DMS53 treated with DMSO at 0.1 percent for 48 hours (cell line): ENCODE measurements around the gene SAMD3.
"Not testable (repeated sequence)": the region's sequence is repeated elsewhere in the genome, so short reads cannot be mapped to it uniquely, and the experiment has no call there.

ENCODE experiments used
- DNase-seq: peaks from one replicate; lab custom pipeline; 2025; ENCODE audit not compliant: unreplicated experiment; lab: John Stamatoyannopoulos, UW

The SAMD3 gene

GRCh38 chr6:130222775-130223174 is at the start of gene SAMD3:
SAMD3 (minus strand) TSS chr6:130222951; CDS start chr6:130215273, 7,678 bp downstream.
- no peak for DNase-seq

GRCh38 chr6:130269969-130270635 is 47.4 kb upstream of the SAMD3 start:
- DNase-seq, result no peak

GRCh38 chr6:130265553-130265952 is 42.8 kb upstream of the SAMD3 start:
- DNase-seq, result not testable (repeated sequence)

GRCh38 chr6:130262008-130262407 is 39.3 kb upstream of the SAMD3 start:
- DNase-seq, result no peak

- not testable (repeated sequence) for DNase-seq
Observed at GRCh38 chr6:130261558-130261957, 38.8 kb upstream of the SAMD3 start.

GRCh38 chr6:130260614-130261241 is 38.0 kb upstream of the SAMD3 start:
- not testable (repeated sequence) for DNase-seq

GRCh38 chr6:130260050-130260462 is 37.3 kb upstream of the SAMD3 start:
- not testable (repeated sequence) for DNase-seq

GRCh38 chr6:130259557-130259956 is 36.8 kb upstream of the SAMD3 start:
- no peak for DNase-seq

GRCh38 chr6:130259140-130259539 is 36.4 kb upstream of the SAMD3 start:
- no peak for DNase-seq

- no peak for DNase-seq
Observed at GRCh38 chr6:130252527-130253237, 29.9 kb upstream of the SAMD3 start.

GRCh38 chr6:130245267-130245666 is 22.5 kb upstream of the SAMD3 start:
- DNase-seq, result no peak

- no peak for DNase-seq
Observed at GRCh38 chr6:130244728-130245127, 22.0 kb upstream of the SAMD3 start.

GRCh38 chr6:130240232-130240631 is 17.5 kb upstream of the SAMD3 start:
- no peak for DNase-seq

- no peak for DNase-seq
Observed at GRCh38 chr6:130239755-130240154, 17.0 kb upstream of the SAMD3 start.

GRCh38 chr6:130233330-130233729 is 10.6 kb upstream of the SAMD3 start:
- DNase-seq, result no peak

- DNase-seq, result not testable (repeated sequence)
Observed at GRCh38 chr6:130230531-130230930, 7.8 kb upstream of the SAMD3 start.

- no peak for DNase-seq
Observed at GRCh38 chr6:130229645-130230044, 6.9 kb upstream of the SAMD3 start.

- no peak for DNase-seq
Observed at GRCh38 chr6:130223508-130223907, 757 bp upstream of the SAMD3 start.

- DNase-seq, result no peak
Observed at GRCh38 chr6:130218134-130218533, 4.6 kb downstream of the SAMD3 start.

- DNase-seq, result no peak
Observed at GRCh38 chr6:130216620-130217019, 6.1 kb downstream of the SAMD3 start.

- DNase-seq, result no peak
Observed at GRCh38 chr6:130215526-130215925, 7.2 kb downstream of the SAMD3 start.
